H1 (cell line): Measurements from ENCODE around the gene NUBP2. TPM values are rescaled to one million over a fixed set of nuclear protein-coding genes. Genes with fewer than 3 reads are reported as not detected.

ENCODE experiments used
- CTCF ChIA-PET: fragments of 300-600 bp; sonication (Branson Sonifier 250); formaldehyde crosslinking; loops from one replicate; lab custom pipeline; 2021; ENCODE audit not compliant: partially characterized antibody; lab: Charles Lee
- POLR2A ChIA-PET: fragments of 300-600 bp; sonication (Branson Sonifier 250); formaldehyde crosslinking; loops from one replicate; lab custom pipeline; 2021; ENCODE audit warnings: inconsistent platforms; ENCODE audit not compliant: partially characterized antibody; lab: Charles Lee
- DNase-seq, 2 experiments: peaks; one replicate each; pipeline versions ENCODE4 v3.0.0 to v3.0.0-alpha.2; 2010 to 2022; ENCODE audit warnings: low spot score in 2 of 2, low read depth in 1 of 2, mixed read lengths in 1 of 2
- FAIRE-seq: peaks from 2 replicates; lab custom pipeline; 2011; peaks lifted over from hg19 to GRCh38; lab: Jason Lieb, UNC
- H2AFZ ChIP-seq: 2 replicates; pipeline ENCODE4 v1.8.1; 2012; ENCODE audit warnings: low read length, inconsistent platforms
- H2AK5ac ChIP-seq: 2 replicates; pipeline ENCODE4 v1.6.1; 2013; ENCODE audit warnings: low read depth, low read length
- H2BK120ac ChIP-seq: replicated peaks from 2 replicates; pipeline ENCODE3; 2013; ENCODE audit warnings: low read depth, low read length, inconsistent platforms
- H2BK12ac ChIP-seq: 2 replicates; pipeline ENCODE4 v1.6.1; 2013; ENCODE audit warnings: low read depth, low read length
- H2BK15ac ChIP-seq: 2 replicates; pipeline ENCODE4 v1.6.1; 2013; ENCODE audit warnings: low read length
- H2BK20ac ChIP-seq: 2 replicates; pipeline ENCODE4 v1.6.1; 2013; ENCODE audit warnings: low read length
- H2BK5ac ChIP-seq: 2 replicates; pipeline ENCODE4 v1.6.1; 2013; ENCODE audit warnings: low read depth, low read length
- H3K14ac ChIP-seq: 2 replicates; pipeline ENCODE4 v1.6.1; 2013; ENCODE audit warnings: inconsistent platforms; ENCODE audit not compliant: insufficient read length
- H3K18ac ChIP-seq: 2 replicates; pipeline ENCODE4 v1.6.1; 2013; ENCODE audit warnings: low read length; ENCODE audit errors: extremely low read depth
- H3K23ac ChIP-seq: 2 replicates; pipeline ENCODE4 v1.6.1; 2013; ENCODE audit warnings: inconsistent platforms; ENCODE audit not compliant: insufficient read length
- H3K23me2 ChIP-seq: 2 replicates; pipeline ENCODE4 v1.6.1; 2013; ENCODE audit warnings: low read depth, low read length
- H3K27ac ChIP-seq: 2 replicates; pipeline ENCODE4 v1.6.1; 2011; ENCODE audit warnings: low read depth, low read length, inconsistent platforms
- H3K27me3 ChIP-seq, 4 experiments: replicated peaks in 1 of 4; 1 replicate in 1 of 4; 2 replicates in 3 of 4; pipeline versions ENCODE4 v1.6.1 to v1.8.1; 2011 to 2013; ENCODE audit warnings: low read length in 3 of 4, mild to moderate bottlenecking in 3 of 4, inconsistent platforms in 2 of 4, mixed read lengths in 2 of 4, moderate library complexity in 1 of 4; ENCODE audit not compliant: control insufficient read depth in 3 of 4, insufficient read depth in 3 of 4; ENCODE audit errors: extremely low read depth in 1 of 4
- H3K36me3 ChIP-seq, 4 experiments: 2 replicates each; pipeline versions ENCODE4 v1.6.1 to v1.8.1; 2011 to 2013; ENCODE audit warnings: mild to moderate bottlenecking in 4 of 4, low read length in 3 of 4, moderate library complexity in 2 of 4, control low read depth in 1 of 4, inconsistent platforms in 1 of 4; ENCODE audit not compliant: insufficient read depth in 4 of 4, control insufficient read depth in 2 of 4
- H3K4ac ChIP-seq: replicated peaks from 2 replicates; pipeline ENCODE3; 2013; ENCODE audit warnings: low read length, low read depth, mixed read lengths, inconsistent platforms; ENCODE audit not compliant: insufficient read length
- H3K4me1 ChIP-seq, 4 experiments: replicated peaks in 1 of 4; 1 replicate in 1 of 4; 2 replicates in 3 of 4; pipeline versions ENCODE4 v1.6.1 to v1.8.1; 2011 to 2013; ENCODE audit warnings: low read length in 3 of 4, inconsistent platforms in 2 of 4, mixed read lengths in 1 of 4; ENCODE audit not compliant: insufficient read depth in 4 of 4, control insufficient read depth in 3 of 4
- H3K4me2 ChIP-seq, 2 experiments: 2 replicates each; pipeline versions ENCODE4 v1.6.1 to v1.8.1; 2011 to 2013; ENCODE audit warnings: low read depth in 2 of 2, low read length in 2 of 2, control low read depth in 1 of 2, inconsistent platforms in 1 of 2, mild to moderate bottlenecking in 1 of 2; ENCODE audit not compliant: insufficient read depth in 1 of 2
- H3K4me3 ChIP-seq, 4 experiments: fragments of 200-600, 300-600 bp in 1 of 4; sonication (generic), shearing (Covaris generic), sonication (Bioruptor Twin) in 1 of 4; 2 replicates each; pipeline versions ENCODE4 v1.5.1 to v1.8.1; 2011 to 2016; ENCODE audit warnings: low read length in 4 of 4, low read depth in 3 of 4, control low read depth in 2 of 4, inconsistent platforms in 2 of 4, mild to moderate bottlenecking in 2 of 4, mixed read lengths in 1 of 4, moderate library complexity in 1 of 4; ENCODE audit not compliant: insufficient read depth in 2 of 4; ENCODE audit errors: extremely low read depth in 1 of 4
- H3K56ac ChIP-seq: replicated peaks from 2 replicates; pipeline ENCODE3; 2013; ENCODE audit warnings: low read depth, mild to moderate bottlenecking, mixed read lengths, low read length, inconsistent platforms; ENCODE audit not compliant: insufficient read length
- H3K79me1 ChIP-seq: 2 replicates; pipeline ENCODE4 v1.6.1; 2013; ENCODE audit warnings: low read depth, low read length, control low read depth
- H3K79me2 ChIP-seq, 2 experiments: 2 replicates each; pipeline versions ENCODE4 v1.6.1 to v1.8.1; 2012 to 2013; ENCODE audit warnings: low read length in 2 of 2, mild to moderate bottlenecking in 2 of 2, inconsistent platforms in 1 of 2; ENCODE audit not compliant: insufficient read depth in 2 of 2, control insufficient read depth in 1 of 2
- H3K9ac ChIP-seq, 4 experiments: replicated peaks in 1 of 4; 1 replicate in 1 of 4; 2 replicates in 3 of 4; pipeline versions ENCODE4 v1.6.1 to v1.8.1; 2011 to 2013; ENCODE audit warnings: low read depth in 3 of 4, low read length in 3 of 4, control low read depth in 2 of 4, mild to moderate bottlenecking in 2 of 4, moderate library complexity in 2 of 4, inconsistent platforms in 1 of 4; ENCODE audit errors: extremely low read depth in 1 of 4
- H3K9me3 ChIP-seq, 2 experiments: 2 replicates each; pipeline versions ENCODE4 v1.6.1 to v1.8.1; 2012 to 2013; ENCODE audit warnings: mild to moderate bottlenecking in 2 of 2, moderate library complexity in 2 of 2, control low read depth in 1 of 2, inconsistent platforms in 1 of 2, low read depth in 1 of 2, low read length in 1 of 2, mixed read lengths in 1 of 2; ENCODE audit not compliant: insufficient read depth in 2 of 2
- H4K20me1 ChIP-seq, 2 experiments: replicated peaks in 1 of 2; 2 replicates each; pipeline versions ENCODE3 to v1.8.1; 2011 to 2013; ENCODE audit warnings: inconsistent platforms in 2 of 2, low read length in 2 of 2, mild to moderate bottlenecking in 1 of 2; ENCODE audit not compliant: insufficient read depth in 2 of 2, control insufficient read depth in 1 of 2
- H4K5ac ChIP-seq: 2 replicates; pipeline ENCODE4 v1.6.1; 2013; ENCODE audit warnings: low read length, low read depth, mixed read lengths, inconsistent platforms; ENCODE audit not compliant: insufficient read length
- H4K8ac ChIP-seq: 2 replicates; pipeline ENCODE4 v1.8.0; 2013; ENCODE audit warnings: mild to moderate bottlenecking, moderate library complexity, low read length, inconsistent platforms; ENCODE audit not compliant: insufficient read depth; ENCODE audit errors: extremely low read depth
- H4K91ac ChIP-seq: replicated peaks from 2 replicates; pipeline ENCODE3; 2013; ENCODE audit warnings: low read length, mixed read lengths, inconsistent platforms; ENCODE audit not compliant: insufficient read length
- BRCA1 ChIP-seq: IDR thresholded peaks from 2 replicates; pipeline ENCODE4 v1.6.1; 2012; ENCODE audit warnings: low read depth, low read length, improper control_type of control experiment
- CBX8 ChIP-seq: fragments of 300-800, 300-1000 bp; sonication (generic); IDR thresholded peaks from 2 replicates; pipeline ENCODE4 v1.7.1; 2016; ENCODE audit warnings: low read depth, low read length, borderline replicate concordance
- CEBPB ChIP-seq: IDR thresholded peaks from 2 replicates; pipeline ENCODE4 v1.6.1; 2012; ENCODE audit warnings: low read depth, low read length
- KDM4A ChIP-seq: IDR thresholded peaks from one replicate; pipeline ENCODE4 v1.7.1; 2012; ENCODE audit warnings: low read depth, mild to moderate bottlenecking, moderate library complexity, low read length, inconsistent platforms; ENCODE audit not compliant: severe bottlenecking
- PHF8 ChIP-seq: fragments of 200-600 bp; sonication (generic); conservative IDR thresholded peaks from 2 replicates; pipeline ENCODE4 v1.7.1; 2012; ENCODE audit warnings: low read depth, mild to moderate bottlenecking, inconsistent platforms, low read length, moderate library complexity
- RXRA ChIP-seq: IDR thresholded peaks from 2 replicates; pipeline ENCODE4 v1.6.1; 2011; ENCODE audit warnings: low read depth, mild to moderate bottlenecking, low read length, moderate library complexity; ENCODE audit not compliant: insufficient read depth
- SRF ChIP-seq: IDR thresholded peaks from 2 replicates; pipeline ENCODE4 v1.6.1; 2011; ENCODE audit warnings: mild to moderate bottlenecking, low read depth, low read length, moderate library complexity
- TAF1 ChIP-seq: IDR thresholded peaks from 2 replicates; pipeline ENCODE4 v1.6.1; 2011; ENCODE audit warnings: mild to moderate bottlenecking, low read depth, low read length
- WGBS, 2 experiments: shearing (Covaris generic) in 1 of 2; methylation state at CpG; one replicate each; pipeline versions ENCODE4 v1.1.6 to v1.1.7; 2013 to 2015; ENCODE audit warnings: low lambda C conversion rate in 2 of 2, mixed read lengths in 2 of 2, inconsistent platforms in 1 of 2, low coverage in 1 of 2, missing lambda C conversion rate in 1 of 2; ENCODE audit not compliant: insufficient replicate concordance in 2 of 2, insufficient coverage in 1 of 2, insufficient read length in 1 of 2; ENCODE audit errors: extremely low coverage in 1 of 2, missing lambda C conversion rate in 1 of 2; 5-methylcytosine and 5-hydroxymethylcytosine counted together
- polyA plus RNA-seq, 7 experiments: library from polyadenylated mRNA; depleted of rRNA in 3 of 7; stranded (reverse) in 5 of 7; unstranded in 2 of 7; fragments of >200 nt in 5 of 7; fragments of 200-250 nt in 2 of 7; gene quantifications; 1 replicate in 5 of 7; 2 replicates in 1 of 7; 4 replicates in 1 of 7; pipeline versions ENCODE4 v1.2.1 to v1.2.3, GENCODE V29; 2011 to 2013; ENCODE audit warnings: missing spikeins in 2 of 7, mixed read lengths in 2 of 7
- total RNA-seq: library from RNA; stranded (reverse); fragmentation: NEBNext Ultra II Directional; extraction: Animal tissue kit (Norgen Biotek cat#: 25700); gene quantifications from 2 replicates; pipeline ENCODE4 v1.2.1, GENCODE V29; 2021
- TF ChIP-seq, protein P1 (sequence below), 3 experiments: IDR thresholded peaks; 1 replicate in 2 of 3; 2 replicates in 1 of 3; pipeline versions ENCODE4 v1.5.1 to v1.6.1; 2011; ENCODE audit warnings: low read length in 3 of 3, mild to moderate bottlenecking in 3 of 3, inconsistent platforms in 2 of 3, low read depth in 1 of 3, moderate library complexity in 1 of 3; ENCODE audit not compliant: insufficient read depth in 1 of 3; ENCODE audit errors: control extremely low read depth in 1 of 3
- TF ChIP-seq, protein P2 (sequence below): IDR thresholded peaks from 2 replicates; pipeline ENCODE4 v1.6.1; 2012; ENCODE audit warnings: inconsistent platforms

Gene NUBP2
- total and polyA plus RNA-seq, 2 of the 8 experiments (the other 6 are each of a cell fraction or from before 2014, with no cell fraction given): 70.3 to 96.9 TPM

DNA sequence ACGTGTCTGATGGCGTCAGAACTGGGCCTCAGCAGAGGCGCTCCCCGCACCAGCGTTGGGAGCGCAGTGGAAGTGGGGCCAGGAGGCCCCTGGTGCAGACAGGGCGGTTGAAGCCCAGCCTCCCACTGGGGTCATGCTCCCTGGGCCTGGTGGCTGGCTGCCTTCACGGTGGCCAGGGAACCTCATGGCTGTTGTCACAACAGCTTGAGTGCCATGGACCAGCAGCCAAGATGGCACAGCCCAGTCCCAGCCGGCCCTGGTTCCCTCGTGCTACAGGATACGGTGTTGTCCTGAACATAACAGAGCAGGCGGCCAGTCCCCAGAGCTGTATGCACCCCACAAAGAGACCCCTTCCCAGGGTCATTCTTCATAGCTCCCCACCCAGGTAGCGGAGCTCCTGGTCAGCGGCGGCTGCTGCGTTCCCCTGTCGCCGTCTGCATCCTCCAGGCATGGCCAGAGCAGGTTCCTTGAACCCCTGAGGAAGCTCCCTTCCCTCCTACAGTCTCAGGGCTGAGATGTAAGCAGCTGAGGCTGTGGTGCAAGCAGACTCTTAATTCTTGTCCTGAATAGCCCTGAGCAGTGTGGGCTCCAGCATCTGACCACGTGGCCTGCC lies 41.1 kb upstream of the NUBP2 start:
- no peak overlapping the region for H2AK5ac ChIP-seq
- H3K18ac ChIP-seq: no peak overlapping the region
- no peak overlapping the region for H2BK120ac ChIP-seq
- no peak overlapping the region for H3K9ac ChIP-seq
- no peak overlapping the region; the same call in 1 of the 2 replicates for H2BK5ac ChIP-seq
- H3K4me2 ChIP-seq: no peak overlapping the region
- H2BK15ac ChIP-seq: no peak overlapping the region
- no peak overlapping the region for H3K4me3 ChIP-seq
- no peak overlapping the region for H2BK20ac ChIP-seq
- H3K27me3 ChIP-seq: no peaks in the 10 kb centered on the region
- H3K23me2 ChIP-seq: no peaks in the 10 kb centered on the region
- no peak for DNase-seq
- no peaks in the 10 kb centered on the region for H3K79me2 ChIP-seq
- 0 out of 2 replicates have a peak, but pooled peaks cover 5% of the 10 kb centered on the region for H3K79me1 ChIP-seq
- WGBS, 2 experiments: 91% methylated on average over 18 of the region's 19 CpGs; no CpG with 5 or more reads in 1 of the 2 experiments
- no peaks in the 10 kb centered on the region for H3K4me1 ChIP-seq
- CTCF ChIA-PET: no interaction called here
- no peak overlapping the region for H3K23ac ChIP-seq
- H3K9me3 ChIP-seq: peaks cover 33 to 38% of the 10 kb centered on the region in 2 experiments
- POLR2A ChIA-PET: interaction anchor here (0.7 to 2.0 kb wide), 5 partner anchors 8 to 31 kb away, joined by 3 to 8 read pairs (median 4); partner anchors contain the start of genes EME2 and NME3
- no peak overlapping the region for H4K5ac ChIP-seq
- no peak overlapping the region for H2AFZ ChIP-seq
- FAIRE-seq: no peak
- peaks cover 0 to 5% (median 0%) of the 10 kb centered on the region in 4 experiments; a peak in 2 of 8 replicates for H3K36me3 ChIP-seq
- no peak overlapping the region for H3K14ac ChIP-seq
- H3K56ac ChIP-seq: no peak overlapping the region
- H4K8ac ChIP-seq: no peak overlapping the region; the same call in 1 of the 2 replicates
- H4K20me1 ChIP-seq: peaks cover 0 to 8% of the 10 kb centered on the region in 2 experiments
- no peak overlapping the region for H2BK12ac ChIP-seq
- no peak overlapping the region for H3K27ac ChIP-seq
- H4K91ac ChIP-seq: no peak overlapping the region
- no peak overlapping the region for H3K4ac ChIP-seq
- TF ChIP-seq PHF8 (no peak), TAF1 (no peak), SRF (no peak), BRCA1 (no peak), RXRA (no peak), KDM4A (no peak), CEBPB (no peak), CBX8 (no peak)
- TF ChIP-seq, protein P1, sequence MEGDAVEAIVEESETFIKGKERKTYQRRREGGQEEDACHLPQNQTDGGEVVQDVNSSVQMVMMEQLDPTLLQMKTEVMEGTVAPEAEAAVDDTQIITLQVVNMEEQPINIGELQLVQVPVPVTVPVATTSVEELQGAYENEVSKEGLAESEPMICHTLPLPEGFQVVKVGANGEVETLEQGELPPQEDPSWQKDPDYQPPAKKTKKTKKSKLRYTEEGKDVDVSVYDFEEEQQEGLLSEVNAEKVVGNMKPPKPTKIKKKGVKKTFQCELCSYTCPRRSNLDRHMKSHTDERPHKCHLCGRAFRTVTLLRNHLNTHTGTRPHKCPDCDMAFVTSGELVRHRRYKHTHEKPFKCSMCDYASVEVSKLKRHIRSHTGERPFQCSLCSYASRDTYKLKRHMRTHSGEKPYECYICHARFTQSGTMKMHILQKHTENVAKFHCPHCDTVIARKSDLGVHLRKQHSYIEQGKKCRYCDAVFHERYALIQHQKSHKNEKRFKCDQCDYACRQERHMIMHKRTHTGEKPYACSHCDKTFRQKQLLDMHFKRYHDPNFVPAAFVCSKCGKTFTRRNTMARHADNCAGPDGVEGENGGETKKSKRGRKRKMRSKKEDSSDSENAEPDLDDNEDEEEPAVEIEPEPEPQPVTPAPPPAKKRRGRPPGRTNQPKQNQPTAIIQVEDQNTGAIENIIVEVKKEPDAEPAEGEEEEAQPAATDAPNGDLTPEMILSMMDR (IDR thresholded peaks at IDR 0.05; ENCODE audit: control extremely low read depth in 1 of 3, insufficient read depth in 1 of 3, low read depth in 1 of 3, low read length in 3 of 3): no peak
- TF ChIP-seq, protein P2, sequence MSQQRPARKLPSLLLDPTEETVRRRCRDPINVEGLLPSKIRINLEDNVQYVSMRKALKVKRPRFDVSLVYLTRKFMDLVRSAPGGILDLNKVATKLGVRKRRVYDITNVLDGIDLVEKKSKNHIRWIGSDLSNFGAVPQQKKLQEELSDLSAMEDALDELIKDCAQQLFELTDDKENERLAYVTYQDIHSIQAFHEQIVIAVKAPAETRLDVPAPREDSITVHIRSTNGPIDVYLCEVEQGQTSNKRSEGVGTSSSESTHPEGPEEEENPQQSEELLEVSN: no peak
